Activated T-helper 2 cell treated with anti-CD3 and anti-CD28 coated beads, Interferon-gamma antibody, Interleukin-2, Interleukin-4, amounts not matched to agents 10 μg/mL and 5 μg/mL and 100 μg/mL, durations not matched to agents 14 hours and 24 hours and 36 hours (primary cell): ENCODE measurements around the gene THBD. TPM values are rescaled to one million over a fixed set of nuclear protein-coding genes. Genes with fewer than 3 reads are reported as not detected.
A peak's percentile ranks its signal among the peaks of the same experiment; 100 is the strongest.

Source experiments
- DNase-seq: peaks from one replicate; pipeline ENCODE4 v3.0.0; 2021; ENCODE audit warnings: low spot score
- H3K27ac Mint-ChIP-seq: one replicate; pipeline ENCODE4 v1.8.0; 2021; ENCODE audit warnings: mixed read lengths
- H3K27me3 Mint-ChIP-seq: one replicate; pipeline ENCODE4 v1.8.0; 2021; ENCODE audit warnings: low read depth, mixed read lengths
- H3K36me3 Mint-ChIP-seq: one replicate; pipeline ENCODE4 v1.8.0; 2021; ENCODE audit warnings: low read depth, mixed read lengths
- H3K4me1 Mint-ChIP-seq: one replicate; pipeline ENCODE4 v1.8.0; 2021; ENCODE audit warnings: low read depth, mixed read lengths
- H3K4me3 Mint-ChIP-seq: one replicate; pipeline ENCODE4 v1.8.0; 2021; ENCODE audit warnings: low read depth, mild to moderate bottlenecking, moderate library complexity, mixed read lengths
- H3K9me3 Mint-ChIP-seq: one replicate; pipeline ENCODE4 v1.8.0; 2021; ENCODE audit warnings: mixed read lengths
- intact Hi-C: fragments of 100-400 bp; cut with micrococcal nuclease; formaldehyde crosslinking; loops from one replicate; pipeline ENCODE4 v1.15.1; 2023
- total RNA-seq: library from RNA; stranded (reverse); gene quantifications from 2 replicates; pipeline ENCODE4 v1.2.3, GENCODE V29; 2022

The THBD gene
- total RNA-seq, 1 donor from 2014 or later: not detected

GRCh38 chr20:23063581-23063980 lies 14.1 kb upstream of the THBD start:
- no peaks in the 10 kb centered on the region for H3K9me3 Mint-ChIP-seq
- DNase-seq: no peak
- H3K4me1 Mint-ChIP-seq: no peaks in the 10 kb centered on the region
- no peaks in the 10 kb centered on the region for H3K36me3 Mint-ChIP-seq
- H3K4me3 Mint-ChIP-seq: no peak overlapping the region
- H3K27ac Mint-ChIP-seq: no peak overlapping the region
- peaks cover 22% of the 10 kb centered on the region for H3K27me3 Mint-ChIP-seq
- intact Hi-C loops: no loop called here

GRCh38 chr20:23063168-23063567 lies 13.7 kb upstream of the THBD start:
- Mint-ChIP-seq H3K36me3 (no peaks in the 10 kb centered on the region), H3K4me1 (no peaks in the 10 kb centered on the region), H3K4me3 (no peak overlapping the region), H3K27me3 (peaks cover 22% of the 10 kb centered on the region), H3K9me3 (no peaks in the 10 kb centered on the region), H3K27ac (no peak overlapping the region)
- no peak for DNase-seq
- intact Hi-C loops: no loop called here

- Mint-ChIP-seq H3K4me3 (no peak overlapping the region), H3K4me1 (no peaks in the 10 kb centered on the region), H3K27ac (no peak overlapping the region), H3K27me3 (peaks cover 22% of the 10 kb centered on the region), H3K9me3 (no peaks in the 10 kb centered on the region), H3K36me3 (no peaks in the 10 kb centered on the region)
- no peak for DNase-seq
- intact Hi-C loops: no loop called here
These were observed 13.2 kb upstream of the THBD start for GRCh38 chr20:23062632-23063031.

- Mint-ChIP-seq H3K27me3 (peaks cover 22% of the 10 kb centered on the region), H3K4me3 (no peak overlapping the region), H3K27ac (no peak overlapping the region), H3K9me3 (no peaks in the 10 kb centered on the region), H3K4me1 (no peaks in the 10 kb centered on the region), H3K36me3 (no peaks in the 10 kb centered on the region)
- intact Hi-C loops: no loop called here
- no peak for DNase-seq
These were observed 12.5 kb upstream of the THBD start for GRCh38 chr20:23061734-23062561.

GRCh38 chr20:23061262-23061661 lies 11.8 kb upstream of the THBD start:
- H3K36me3 Mint-ChIP-seq: no peaks in the 10 kb centered on the region
- no peak overlapping the region for H3K27ac Mint-ChIP-seq
- H3K27me3 Mint-ChIP-seq: peaks cover 26% of the 10 kb centered on the region
- no peak for DNase-seq
- H3K9me3 Mint-ChIP-seq: no peaks in the 10 kb centered on the region
- no peaks in the 10 kb centered on the region for H3K4me1 Mint-ChIP-seq
- H3K4me3 Mint-ChIP-seq: no peak overlapping the region
- intact Hi-C loops: no loop called here

GRCh38 chr20:23060629-23061028 lies 11.2 kb upstream of the THBD start:
- H3K9me3 Mint-ChIP-seq: no peaks in the 10 kb centered on the region
- DNase-seq: no peak

GRCh38 chr20:23059846-23060245 lies 10.4 kb upstream of the THBD start:
- no peaks in the 10 kb centered on the region for H3K4me1 Mint-ChIP-seq
- H3K27ac Mint-ChIP-seq: no peak overlapping the region
- H3K9me3 Mint-ChIP-seq: no peaks in the 10 kb centered on the region
- H3K4me3 Mint-ChIP-seq: no peak overlapping the region
- intact Hi-C loops: loop anchor here (10.0 kb wide), 1 partner anchor 1355 kb away; the partner anchor contains the start of gene PAX1
- H3K36me3 Mint-ChIP-seq: no peaks in the 10 kb centered on the region
- H3K27me3 Mint-ChIP-seq: peaks cover 28% of the 10 kb centered on the region
- no peak for DNase-seq

More at GRCh38 chr20:23060629-23061028, 11.2 kb upstream of the THBD start:
- Mint-ChIP-seq H3K4me3 (no peak overlapping the region), H3K27me3 (peaks cover 31% of the 10 kb centered on the region), H3K4me1 (no peaks in the 10 kb centered on the region), H3K36me3 (no peaks in the 10 kb centered on the region), H3K27ac (no peak overlapping the region)
- intact Hi-C loops: no loop called here

GRCh38 chr20:23059001-23059400 lies 9.5 kb upstream of the THBD start:
- no peak for DNase-seq
- intact Hi-C loops: loop anchor here (10.0 kb wide), 1 partner anchor 1354 kb away; the partner anchor contains the start of gene PAX1
- Mint-ChIP-seq H3K4me3 (no peak overlapping the region), H3K27me3 (peaks cover 25% of the 10 kb centered on the region), H3K36me3 (no peaks in the 10 kb centered on the region), H3K9me3 (no peaks in the 10 kb centered on the region), H3K4me1 (no peaks in the 10 kb centered on the region), H3K27ac (no peak overlapping the region)

GRCh38 chr20:23058240-23058639 lies 8.8 kb upstream of the THBD start:
- Mint-ChIP-seq H3K36me3 (no peaks in the 10 kb centered on the region), H3K4me3 (no peak overlapping the region), H3K27ac (no peak overlapping the region), H3K4me1 (no peaks in the 10 kb centered on the region), H3K9me3 (no peaks in the 10 kb centered on the region), H3K27me3 (peaks cover 26% of the 10 kb centered on the region)
- no peak for DNase-seq
- intact Hi-C loops: loop anchor here (10.0 kb wide), 1 partner anchor 1353 kb away; the partner anchor contains the start of gene PAX1

- intact Hi-C loops: loop anchor here (1.0 to 10.0 kb wide), 2 partner anchors 182 to 1348 kb away; partner anchors contain the start of gene PAX1
- DNase-seq: no peak
- Mint-ChIP-seq H3K4me1 (no peaks in the 10 kb centered on the region), H3K9me3 (no peaks in the 10 kb centered on the region), H3K27me3 (peaks cover 50% of the 10 kb centered on the region), H3K4me3 (no peak overlapping the region), H3K27ac (no peak overlapping the region), H3K36me3 (no peaks in the 10 kb centered on the region)
These were observed 3.4 kb upstream of the THBD start for GRCh38 chr20:23052904-23053303.

GRCh38 chr20:23050847-23051627 lies 1.6 kb upstream of the THBD start:
- H3K4me3 Mint-ChIP-seq: no peak overlapping the region
- intact Hi-C loops: loop anchor here (10.0 kb wide), 1 partner anchor 1346 kb away; the partner anchor contains the start of gene PAX1
- DNase-seq: peak; percentile 26
- no peak overlapping the region for H3K27ac Mint-ChIP-seq
- peaks cover 56% of the 10 kb centered on the region for H3K27me3 Mint-ChIP-seq
- H3K9me3 Mint-ChIP-seq: no peaks in the 10 kb centered on the region
- no peaks in the 10 kb centered on the region for H3K4me1 Mint-ChIP-seq
- H3K36me3 Mint-ChIP-seq: no peaks in the 10 kb centered on the region

- peaks cover 57% of the 10 kb centered on the region for H3K27me3 Mint-ChIP-seq
- H3K4me1 Mint-ChIP-seq: no peaks in the 10 kb centered on the region
- intact Hi-C loops: loop anchor here (10.0 kb wide), 1 partner anchor 1345 kb away; the partner anchor contains the start of gene PAX1
- H3K27ac Mint-ChIP-seq: no peak overlapping the region
- no peaks in the 10 kb centered on the region for H3K36me3 Mint-ChIP-seq
- H3K9me3 Mint-ChIP-seq: no peaks in the 10 kb centered on the region
- DNase-seq: no peak
- H3K4me3 Mint-ChIP-seq: peak overlapping the region; percentile 13
These were observed 785 bp upstream of the THBD start for GRCh38 chr20:23050076-23050838.
